IPS DF 19.7 (cell line): ENCODE results near the gene ZNF428.
A peak's percentile ranks its signal among the peaks of the same experiment; 100 is the strongest.
"Not testable (repeated sequence)": the region's sequence is repeated elsewhere in the genome, so short reads cannot be mapped to it uniquely, and the experiment has no call there.

Source experiments
- DNase-seq: peaks from one replicate; pipeline ENCODE4 v3.0.0-alpha.2; 2013; ENCODE audit warnings: low read depth, low spot score

The ZNF428 gene

DNA sequence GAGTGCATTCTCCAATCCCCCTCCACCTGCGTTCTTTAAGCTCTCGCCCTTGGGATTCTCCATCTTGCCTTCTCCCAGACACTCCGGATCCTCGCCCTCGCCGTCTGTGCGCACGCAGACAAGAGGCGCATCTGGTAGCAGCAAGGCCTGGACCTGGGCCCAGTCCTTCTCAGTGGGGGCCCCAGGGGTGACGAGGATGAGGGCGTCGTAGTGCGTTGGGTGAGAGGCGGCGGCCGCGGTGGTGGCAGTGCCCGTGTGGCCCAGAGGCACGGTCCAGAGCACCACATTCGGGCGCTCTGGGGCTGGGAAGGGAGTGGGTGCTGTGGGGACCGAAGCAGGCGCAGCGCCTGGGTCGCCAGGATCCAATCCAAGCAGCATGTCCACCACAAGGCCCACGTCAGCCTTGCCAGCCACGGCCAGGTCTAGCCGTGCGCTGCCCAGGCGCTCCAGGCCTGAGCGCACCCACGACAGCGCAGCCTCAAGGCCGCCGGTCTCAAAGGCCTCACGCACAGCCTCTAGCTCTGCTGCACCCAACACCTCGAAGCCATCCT, 26.6 kb downstream of the ZNF428 start:
- no peak for DNase-seq

DNA sequence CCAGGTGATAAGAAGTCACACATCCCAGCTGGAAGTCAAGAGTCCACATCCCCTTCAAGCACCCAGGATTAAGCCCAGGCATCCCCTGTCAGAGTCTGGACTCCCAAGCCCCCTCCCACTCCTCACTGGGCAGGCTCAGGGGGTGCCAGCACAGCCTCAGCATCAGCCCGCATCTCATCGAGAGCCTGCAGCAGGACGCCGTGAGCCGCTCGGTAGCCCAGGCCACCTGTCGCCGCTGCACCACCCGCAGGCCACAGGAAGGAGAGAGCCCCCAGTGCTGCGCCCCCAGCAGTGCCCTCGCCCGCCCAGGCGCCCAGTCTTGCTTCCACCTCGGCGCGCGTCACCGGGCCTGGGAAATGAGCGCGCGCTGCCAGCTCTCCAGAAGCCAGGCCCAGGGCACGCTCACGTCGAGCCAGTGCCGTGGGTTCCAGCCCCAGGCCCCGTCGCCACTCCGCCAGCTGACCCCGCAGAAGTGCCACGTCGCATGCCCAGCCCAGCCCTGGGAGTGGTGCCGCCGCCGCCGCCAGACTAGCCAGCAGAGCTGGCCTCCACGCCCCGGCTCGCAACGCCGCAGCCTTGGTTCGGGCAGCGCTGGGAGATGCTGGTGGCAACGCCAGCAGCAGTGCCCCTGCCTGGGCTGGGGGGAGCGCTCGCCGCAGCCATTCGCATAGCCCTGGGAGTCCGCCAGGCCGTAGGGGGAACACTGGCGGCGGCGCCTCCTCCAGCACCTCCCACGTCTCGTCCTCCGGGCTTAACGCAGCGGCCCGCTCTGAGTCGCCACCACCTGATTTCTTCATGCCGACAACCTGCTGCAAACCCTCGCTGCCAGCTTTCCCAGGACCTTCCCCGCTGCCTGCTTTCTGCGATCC, 27.3 kb downstream of the ZNF428 start:
- no peak for DNase-seq

DNA sequence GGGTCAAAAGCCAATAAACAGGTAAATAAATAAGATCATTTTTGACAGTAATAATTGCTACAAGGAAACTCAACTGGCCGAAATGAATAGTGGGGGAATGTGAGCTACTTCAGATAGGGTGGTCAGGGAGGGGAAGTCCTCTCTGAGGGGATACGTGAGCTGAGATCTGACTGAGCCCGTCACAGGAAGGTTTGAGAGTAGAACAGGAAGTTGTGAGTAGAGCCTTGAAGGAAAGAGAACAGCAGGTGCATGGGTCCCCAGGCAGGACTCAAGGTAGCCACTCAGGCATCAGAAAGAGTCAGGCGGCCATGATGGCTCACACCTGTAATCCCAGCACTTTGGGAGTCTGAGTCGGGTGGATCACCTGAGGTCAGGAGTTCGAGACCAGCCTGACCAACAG, 29.8 kb downstream of the ZNF428 start:
- DNase-seq: no peak

DNA sequence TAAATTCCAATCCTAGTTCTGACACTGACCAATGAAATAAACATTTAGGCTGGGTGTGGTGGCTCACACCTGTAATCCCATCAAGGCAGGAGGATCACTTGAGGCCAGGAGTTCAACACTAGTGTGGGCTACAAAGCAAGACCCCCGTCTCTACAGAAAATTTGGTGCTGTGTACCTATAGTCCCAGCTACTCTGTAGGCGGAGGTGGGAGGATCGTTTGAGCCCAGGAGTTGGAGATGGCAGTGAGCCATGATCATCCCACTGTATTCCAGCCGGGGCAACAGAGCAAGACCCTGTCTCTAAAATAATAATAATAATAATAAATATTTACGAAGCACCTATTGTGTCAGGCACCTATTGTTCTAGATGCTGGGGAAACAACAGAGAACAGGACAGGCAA, 30.2 kb downstream of the ZNF428 start:
- DNase-seq: no peak

DNA sequence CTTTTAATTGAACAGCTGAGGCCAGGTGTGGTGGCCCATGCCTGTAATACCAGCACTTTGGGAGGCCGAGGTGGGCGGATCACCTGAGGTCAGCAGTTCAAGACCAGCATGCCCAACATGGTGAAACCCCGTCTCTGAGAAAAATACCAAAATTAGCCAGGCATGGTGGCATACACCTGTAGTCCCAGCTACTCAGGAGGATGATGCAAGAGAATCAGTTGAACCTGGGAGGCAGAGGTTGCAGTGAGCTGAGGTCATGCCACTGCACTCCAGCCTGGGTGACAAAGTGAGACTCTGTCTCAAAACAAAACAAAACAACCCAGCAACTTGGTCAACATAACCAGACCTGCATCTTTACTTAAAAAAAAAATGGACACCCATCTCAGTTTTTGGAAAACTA, 32.4 kb downstream of the ZNF428 start:
- DNase-seq: not testable (repeated sequence)

DNA sequence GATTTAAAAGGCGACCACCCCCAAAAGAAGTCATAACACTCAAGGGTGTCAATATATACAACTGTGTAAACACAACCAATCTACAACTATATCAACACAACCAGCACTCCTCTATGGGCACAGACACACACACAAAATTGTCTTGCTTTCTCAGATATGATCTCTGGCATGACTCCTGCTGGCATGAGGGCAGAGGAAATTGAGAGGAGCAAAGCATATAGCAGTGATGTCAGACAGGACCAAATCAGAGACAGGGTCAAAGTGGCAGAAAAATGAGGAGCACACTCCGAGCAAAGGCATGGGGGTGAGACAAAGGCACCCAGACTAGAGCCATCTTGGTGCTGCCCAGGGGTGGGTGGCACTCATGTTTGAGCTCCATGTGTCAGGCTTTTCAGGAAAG, 33.1 kb downstream of the ZNF428 start:
- DNase-seq: no peak

DNA sequence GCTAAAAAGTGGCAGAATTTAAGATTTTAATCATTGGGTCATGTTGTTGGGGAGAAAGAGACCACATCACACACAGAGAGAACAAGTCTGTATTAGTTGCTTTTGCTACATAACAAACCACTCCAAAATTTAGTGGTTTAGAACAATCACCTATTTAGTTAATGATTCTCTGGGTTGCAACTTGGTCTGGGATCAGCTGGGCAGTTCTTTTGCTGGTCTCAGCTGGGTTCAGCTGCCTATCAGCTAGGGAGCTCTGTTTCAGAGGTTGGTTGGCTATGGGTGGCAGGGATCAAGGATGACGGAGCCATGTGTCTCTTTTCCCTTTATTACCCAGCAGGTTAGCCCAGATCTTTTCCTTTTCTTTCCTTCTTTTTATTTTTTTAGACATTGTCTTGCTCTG, 34.9 kb downstream of the ZNF428 start:
- DNase-seq: no peak

DNA sequence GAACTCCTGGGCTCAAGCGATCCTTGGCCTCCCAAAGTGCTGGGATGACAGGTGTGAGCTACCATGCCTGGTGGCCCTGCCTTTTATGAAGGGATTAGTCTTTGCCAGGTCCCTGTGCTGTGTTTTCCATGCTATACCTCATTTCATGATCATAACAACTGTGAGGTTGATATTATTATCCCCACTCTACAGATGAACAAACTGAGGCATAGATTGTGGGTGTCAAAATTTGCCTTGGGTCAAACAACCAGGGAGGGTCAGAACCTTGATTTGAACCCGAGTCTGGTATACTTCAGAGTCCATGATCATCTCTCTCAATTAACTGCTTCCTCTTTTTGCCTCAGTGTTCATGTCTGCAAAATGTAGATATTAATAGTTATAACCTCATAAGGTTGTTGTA, 36.9 kb downstream of the ZNF428 start:
- no peak for DNase-seq

DNA sequence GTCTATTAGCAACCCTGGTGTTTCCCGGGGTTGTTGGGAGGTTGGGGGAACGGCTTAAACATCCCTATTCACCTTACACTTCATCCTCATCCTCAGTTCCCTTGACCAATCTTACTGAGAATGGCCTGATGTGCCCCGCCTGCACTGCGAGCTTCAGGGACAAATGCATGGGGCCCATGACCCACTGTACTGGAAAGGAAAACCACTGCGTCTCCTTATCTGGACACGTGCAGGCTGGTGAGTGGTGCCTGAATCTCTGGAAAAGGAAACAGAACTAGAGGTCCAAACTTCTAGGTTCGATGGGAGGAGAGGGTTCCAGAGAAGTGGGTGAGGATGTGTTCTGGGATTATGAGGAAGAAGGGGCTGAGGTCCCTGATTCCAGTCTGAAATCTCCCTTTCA, 38.0 kb downstream of the ZNF428 start:
- DNase-seq: no peak

DNA sequence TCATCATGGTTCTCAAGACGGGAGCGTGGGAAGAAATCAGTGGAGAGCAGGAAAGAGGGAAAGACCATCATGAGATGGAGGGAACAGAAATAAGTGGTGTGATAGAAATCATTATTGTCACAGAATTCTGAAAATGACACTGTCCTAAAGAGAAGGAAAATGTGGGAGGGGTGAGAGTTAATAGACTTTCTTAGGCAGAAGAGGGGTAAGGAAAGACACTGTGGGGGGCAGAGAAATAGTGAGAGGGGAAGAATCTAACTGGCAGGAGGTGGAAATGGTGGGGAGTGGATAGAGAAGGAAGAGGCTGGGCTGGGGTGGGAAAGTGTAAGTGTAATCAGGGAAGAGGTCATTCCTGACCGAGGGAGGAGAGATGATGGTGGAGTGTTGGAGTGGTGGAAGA, 40.6 kb downstream of the ZNF428 start:
- no peak for DNase-seq

DNA sequence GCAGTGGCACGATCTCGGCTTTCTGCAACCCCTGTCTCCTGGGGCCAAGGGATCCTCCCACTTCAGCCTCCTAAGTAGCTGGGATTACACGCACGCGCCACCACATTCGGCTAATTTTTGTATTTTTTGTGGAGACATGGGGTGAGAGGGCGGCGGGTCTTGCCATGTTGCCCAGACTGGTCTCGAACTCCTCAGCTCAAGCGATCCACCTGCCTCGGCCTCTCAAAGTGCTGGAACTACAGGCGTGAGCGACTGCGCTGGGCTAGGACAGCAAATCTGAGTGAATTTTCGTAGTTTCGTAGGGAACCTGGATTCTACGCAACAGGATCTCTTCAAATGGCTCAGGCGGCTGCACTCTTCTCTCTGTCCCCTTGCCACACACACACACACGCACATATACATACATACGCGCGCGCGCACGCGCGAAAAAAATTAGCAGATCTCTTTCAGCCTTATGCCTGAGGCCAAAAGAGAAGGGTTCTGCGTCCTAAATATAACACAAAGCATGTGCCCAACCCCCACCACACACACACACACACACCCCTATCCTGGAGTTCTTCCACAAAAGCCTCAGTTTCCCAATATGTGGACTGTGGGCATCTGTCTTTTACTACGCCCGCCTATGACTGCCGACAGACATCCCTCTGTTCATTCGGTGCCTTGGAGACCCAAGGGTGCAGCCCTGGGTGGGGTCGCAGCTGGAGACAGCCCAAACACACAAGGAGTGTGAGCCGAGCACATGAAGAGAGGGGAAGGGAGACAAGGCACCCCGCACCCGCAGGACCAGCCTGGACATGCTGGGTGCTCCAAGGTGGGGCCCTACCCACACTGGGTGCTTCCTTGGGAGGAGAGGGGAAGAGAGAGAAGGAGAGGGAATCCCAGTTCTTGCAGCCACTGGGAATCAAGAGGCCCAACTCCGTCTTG, 43.2 kb downstream of the ZNF428 start:
- no peak for DNase-seq

DNA sequence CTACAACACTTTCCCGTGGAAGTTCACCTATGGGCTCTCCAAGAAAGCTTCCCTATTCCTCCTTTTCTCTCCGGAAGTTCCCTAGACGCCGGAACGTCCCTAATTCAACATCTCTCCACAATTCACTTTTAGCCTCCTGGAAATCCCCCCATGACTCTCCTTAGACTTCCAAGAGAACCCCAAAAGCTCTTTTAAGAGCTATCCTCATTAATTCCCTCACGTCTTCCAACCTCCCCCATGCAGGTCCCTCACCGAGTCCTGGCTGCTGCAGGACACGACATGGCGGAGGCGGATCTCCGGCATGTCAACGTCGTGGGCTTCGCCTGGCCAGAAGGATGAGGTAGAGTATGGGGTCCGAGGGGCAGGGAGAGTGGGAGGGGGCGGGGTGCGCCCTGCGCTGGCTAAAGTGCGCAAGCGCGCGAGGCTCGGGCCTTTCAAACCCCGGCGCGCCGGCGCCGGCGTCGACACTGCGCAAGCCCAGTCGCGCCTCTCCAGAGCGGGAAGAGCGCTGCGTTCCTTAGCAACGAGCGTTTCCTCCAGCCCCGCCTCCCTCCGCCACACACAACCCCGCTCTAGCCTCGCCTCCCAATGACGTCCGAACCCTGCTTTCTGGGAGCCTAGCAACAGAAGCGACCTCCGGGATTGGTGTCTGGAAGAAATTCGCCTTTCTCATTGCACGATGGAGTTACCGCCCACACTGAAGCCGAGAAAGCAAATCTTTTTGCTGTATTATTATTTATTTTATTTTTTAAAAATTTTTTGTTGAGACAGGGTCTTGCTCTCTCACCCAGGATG, 44.1 kb downstream of the ZNF428 start, which contains the start of the genes PINLYP and XRCC1:
PINLYP (plus strand) TSS at position 646 of the 795 bp plus-strand sequence. CDS start 1,391 bp downstream, outside the sequence.
XRCC1 (minus strand) TSS at position 372 of the 795 bp plus-strand sequence; CDS start at position 303, 69 bp downstream.
- DNase-seq: peak; percentile 95

DNA sequence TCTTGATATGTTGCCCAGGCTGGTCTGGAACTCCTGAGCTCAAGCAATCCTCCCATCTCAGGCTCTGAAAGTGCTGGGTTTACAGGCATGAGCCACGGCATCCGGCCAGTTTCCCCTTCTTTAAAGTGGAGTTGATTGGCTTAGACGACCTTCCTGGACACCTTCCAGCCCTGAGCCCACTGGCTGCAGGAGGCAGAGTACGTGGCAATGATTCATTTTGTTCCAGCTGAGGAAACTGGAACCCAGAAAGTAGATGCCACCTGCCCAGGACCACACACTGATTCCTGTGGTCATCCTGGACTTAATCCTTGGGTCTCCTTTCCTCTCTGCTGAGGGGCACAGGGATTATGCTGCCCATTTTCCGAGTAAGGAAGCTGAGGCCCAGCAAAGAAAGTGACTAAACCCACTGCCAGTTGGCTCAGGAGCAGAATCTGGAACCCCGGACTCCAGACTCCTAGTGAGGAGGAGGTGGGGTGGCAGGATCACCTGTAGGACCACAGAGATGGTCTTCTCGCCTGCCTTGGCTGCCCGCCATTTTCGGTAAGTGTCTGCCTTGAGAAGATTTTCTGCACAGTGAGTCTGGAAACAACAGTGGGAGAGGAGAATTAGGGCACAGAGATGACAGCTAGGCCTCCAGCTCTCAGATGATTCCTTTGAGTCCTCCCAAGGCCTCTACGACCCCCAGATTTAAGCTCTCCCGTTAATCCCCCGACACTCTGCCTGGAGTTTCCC, 44.8 kb downstream of the ZNF428 start:
- DNase-seq: no peak

DNA sequence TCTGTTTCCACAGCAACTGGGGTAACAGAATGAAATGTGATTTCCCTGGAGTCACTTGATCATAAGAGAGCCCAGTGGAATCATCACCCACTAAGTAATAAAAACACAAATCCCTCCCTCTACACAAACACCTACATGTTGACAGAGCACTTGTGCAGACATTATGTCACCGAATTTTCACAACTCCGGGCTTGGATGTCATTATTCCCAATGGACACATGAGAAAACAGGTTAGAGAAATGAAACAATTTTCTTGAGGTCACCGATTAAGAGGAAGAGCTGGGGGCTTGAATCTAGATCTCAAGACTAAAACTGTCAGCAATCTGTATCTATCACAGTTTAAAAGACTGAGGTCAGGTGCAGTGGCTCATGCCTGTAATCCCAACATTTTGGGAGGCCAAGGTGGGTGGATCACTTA, 47.2 kb downstream of the ZNF428 start:
- DNase-seq: no peak

DNA sequence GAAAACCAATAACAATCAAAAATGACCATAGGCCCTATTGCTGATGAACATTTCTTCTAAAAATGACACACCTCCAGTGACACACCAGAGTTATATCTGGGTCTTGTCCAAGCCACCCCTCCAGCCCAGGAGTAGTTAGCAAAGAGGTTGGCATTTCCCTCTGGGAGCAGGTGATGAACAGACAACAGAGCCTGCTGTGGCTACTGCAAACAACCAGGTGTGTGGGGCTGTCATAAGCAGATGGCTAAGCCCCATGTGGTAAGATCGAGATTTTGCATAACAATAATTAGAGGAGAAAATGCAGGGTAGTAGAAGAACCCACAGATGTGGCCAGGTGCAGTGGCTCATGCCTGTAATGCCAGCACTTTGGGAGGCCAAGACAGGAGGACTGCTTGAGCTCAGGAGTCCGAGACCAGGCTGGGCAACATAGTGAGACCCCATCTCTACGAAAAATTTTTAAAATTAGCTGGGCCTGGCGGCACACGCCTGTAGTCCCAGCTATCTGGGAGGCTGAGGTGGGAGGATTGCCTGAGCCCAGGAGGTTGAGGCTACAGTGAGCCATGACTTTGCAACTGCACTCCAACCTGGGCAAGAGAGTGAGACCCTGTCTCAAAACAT, 49.1 kb downstream of the ZNF428 start:
- DNase-seq: no peak

DNA sequence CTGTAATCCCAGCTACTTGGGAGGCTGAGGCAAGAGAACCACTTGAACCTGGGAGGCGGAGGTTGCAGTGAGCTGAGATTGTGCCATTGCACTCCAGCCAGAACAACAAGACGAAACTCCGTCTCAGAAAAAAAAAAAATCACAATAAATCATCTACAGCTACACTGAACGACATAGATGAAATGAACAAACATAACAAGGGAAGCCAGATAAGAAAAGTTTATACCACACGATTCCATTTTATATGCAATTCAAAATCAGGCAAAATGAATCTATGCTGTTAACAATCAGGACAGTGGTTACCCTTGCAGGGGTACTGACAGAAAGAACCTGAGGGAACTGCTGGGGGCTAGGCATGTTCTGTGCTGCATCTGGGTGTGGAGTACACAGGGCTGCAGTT, 49.8 kb downstream of the ZNF428 start:
- DNase-seq: no peak

DNA sequence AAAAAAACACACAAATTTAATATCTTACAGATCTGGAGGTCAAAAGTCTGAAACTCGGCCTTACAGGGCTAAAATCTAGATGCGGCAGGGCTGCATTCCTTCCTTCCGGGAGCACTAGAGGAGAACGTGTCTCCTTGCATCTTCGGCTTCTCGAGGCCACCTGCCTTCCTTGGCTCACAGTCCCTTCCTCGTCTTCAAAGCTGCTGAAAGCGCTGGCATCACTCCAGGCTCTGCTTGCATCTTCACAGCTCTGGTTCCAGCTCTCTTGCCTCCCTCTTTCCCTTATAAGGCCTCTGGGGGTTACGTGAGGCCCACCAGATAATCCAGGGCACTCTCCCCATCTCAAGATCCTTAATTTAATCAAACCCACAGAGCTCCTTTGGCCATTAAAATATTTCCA, 54.6 kb downstream of the ZNF428 start:
- DNase-seq: no peak

DNA sequence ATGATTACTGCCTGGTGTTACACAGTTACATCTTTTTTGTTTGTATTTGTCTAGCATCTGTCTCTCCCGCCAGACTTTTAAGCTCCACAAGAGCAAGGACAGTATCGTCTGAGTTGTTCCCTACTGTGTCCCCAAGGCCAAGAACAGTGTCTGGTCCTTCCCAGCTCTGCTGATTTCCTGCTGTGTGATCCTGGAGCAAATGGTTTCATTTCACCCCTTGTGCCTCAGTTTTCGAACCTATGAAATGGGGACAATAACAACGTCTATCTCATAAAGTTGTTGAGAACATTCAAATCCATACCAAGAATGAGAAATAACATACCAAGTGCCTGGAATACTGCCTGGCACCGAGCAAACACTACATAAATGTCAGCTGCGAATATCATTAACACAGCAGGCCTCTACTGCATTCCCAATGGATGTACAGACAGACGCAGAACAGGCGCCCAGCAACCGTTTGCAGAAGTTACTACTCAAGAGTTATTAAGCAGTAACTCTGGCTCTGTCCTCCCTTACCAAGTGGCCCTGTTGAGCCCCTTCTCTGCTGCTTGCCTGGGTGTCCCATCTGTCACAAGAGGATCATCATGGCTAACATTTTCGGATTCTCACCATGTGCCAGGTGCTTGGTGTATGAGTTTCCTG, 55.5 kb downstream of the ZNF428 start:
- DNase-seq: no peak

DNA sequence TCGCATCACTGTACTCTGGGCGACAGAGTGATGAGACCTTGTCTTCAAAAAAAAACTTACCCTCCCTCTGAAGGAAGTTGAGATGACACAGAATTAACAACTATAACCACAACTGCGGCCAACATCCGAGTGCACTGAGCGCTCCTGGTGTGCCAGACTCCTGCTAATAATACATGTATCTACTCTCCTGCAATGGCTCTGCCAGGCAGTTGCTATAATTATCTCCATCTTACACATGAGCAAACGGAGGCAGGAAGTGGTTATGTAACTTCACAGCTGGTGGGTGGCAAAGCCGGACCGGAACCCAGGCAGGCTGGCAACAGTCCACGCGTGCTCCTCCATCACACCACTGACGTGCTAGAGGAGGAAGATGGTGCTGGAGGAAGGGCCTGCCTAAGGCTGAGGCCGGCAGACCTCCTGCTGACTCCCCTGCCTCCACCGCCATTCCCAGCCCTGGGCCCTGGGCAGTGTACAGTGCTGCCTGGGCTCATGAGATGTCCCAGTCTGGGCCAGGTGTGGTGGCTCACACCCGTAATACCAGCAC, 56.7 kb downstream of the ZNF428 start:
- DNase-seq: no peak
